Measurements from ENCODE around the gene RGS7.
A peak's percentile ranks its signal among the peaks of the same experiment; 100 is the strongest.

The RGS7 gene

GRCh38 chr1:240869071-240869470, 487.9 kb downstream of the RGS7 start:
- H3K4me3 ChIP-seq (replicated peaks; ENCODE audit: low read depth, low read length), result no peak overlapping the region
- TF ChIP-seq CTCF (IDR thresholded peaks at IDR 0.05; ENCODE audit: low read length, missing control alignments), result no peak
- no peak for DNase-seq (ENCODE audit: low read depth)

- no peak for DNase-seq (ENCODE audit: low read depth)
- TF ChIP-seq CTCF (IDR thresholded peaks at IDR 0.05; ENCODE audit: low read length, missing control alignments), result no peak
- H3K4me3 ChIP-seq (replicated peaks; ENCODE audit: low read depth, low read length), result no peak overlapping the region
Observed at GRCh38 chr1:240866724-240867123, 490.3 kb downstream of the RGS7 start.

GRCh38 chr1:240860023-240860422, 497.0 kb downstream of the RGS7 start:
- no peak for TF ChIP-seq CTCF (IDR thresholded peaks at IDR 0.05; ENCODE audit: low read length, missing control alignments)
- no peak for DNase-seq (ENCODE audit: low read depth)
- no peak overlapping the region for H3K4me3 ChIP-seq (replicated peaks; ENCODE audit: low read depth, low read length)

GRCh38 chr1:240854367-240854766, 502.6 kb downstream of the RGS7 start:
- H3K4me3 ChIP-seq (replicated peaks; ENCODE audit: low read depth, low read length), result no peak overlapping the region
- TF ChIP-seq CTCF (IDR thresholded peaks at IDR 0.05; ENCODE audit: low read length, missing control alignments), result no peak
- DNase-seq (ENCODE audit: low read depth), result peak; percentile 23

- H3K4me3 ChIP-seq (replicated peaks; ENCODE audit: low read depth, low read length), result no peak overlapping the region
- DNase-seq (ENCODE audit: low read depth), result no peak
- no peak for TF ChIP-seq CTCF (IDR thresholded peaks at IDR 0.05; ENCODE audit: low read length, missing control alignments)
Observed at GRCh38 chr1:240847325-240847724, 509.7 kb downstream of the RGS7 start.

DNA sequence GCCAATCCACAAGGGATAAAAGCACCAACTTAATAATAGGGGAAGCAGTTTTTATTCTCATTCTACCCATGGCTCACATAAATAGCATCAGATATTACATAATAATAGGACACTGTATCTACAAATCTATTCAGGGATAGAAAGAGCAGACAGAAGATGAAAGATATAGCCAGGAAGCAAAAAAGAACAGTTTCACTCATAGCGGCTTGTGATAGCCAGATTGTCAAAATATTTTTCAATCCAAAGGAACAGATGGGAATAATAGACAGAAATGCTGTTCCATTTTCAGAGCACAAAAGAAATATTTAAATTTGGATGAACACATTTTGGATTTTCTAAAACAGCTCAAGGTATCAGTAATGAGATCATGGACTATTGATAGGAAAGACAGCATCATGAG, 512.5 kb downstream of the RGS7 start:
- TF ChIP-seq CTCF (IDR thresholded peaks at IDR 0.05; ENCODE audit: low read length, missing control alignments), result no peak
- DNase-seq (ENCODE audit: low read depth), result no peak
- no peak overlapping the region for H3K4me3 ChIP-seq (replicated peaks; ENCODE audit: low read depth, low read length)

DNA sequence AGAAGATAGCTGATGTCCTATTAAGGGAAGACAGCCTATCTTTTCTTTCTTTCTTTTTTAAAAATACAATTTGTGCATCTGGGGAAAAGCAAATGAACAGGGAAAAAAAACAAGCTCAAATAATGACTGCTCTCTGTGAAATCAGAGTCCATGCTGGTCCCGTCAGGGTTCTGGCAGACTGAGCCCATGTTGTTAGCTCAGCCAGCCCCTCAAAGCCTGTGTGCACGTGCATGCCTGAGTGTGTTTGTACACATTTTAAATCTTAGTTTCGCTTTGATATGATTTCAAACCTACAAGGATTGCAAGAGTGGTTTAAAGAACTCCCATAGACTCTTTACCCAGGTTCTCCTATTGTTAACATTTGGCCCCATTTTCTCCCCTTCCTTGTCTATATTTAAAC, 513.2 kb downstream of the RGS7 start:
- DNase-seq (ENCODE audit: low read depth), result no peak
- H3K4me3 ChIP-seq (replicated peaks; ENCODE audit: low read depth, low read length), result no peak overlapping the region

More for the DNA sequence above, 513.2 kb downstream of the RGS7 start:
- no peak for TF ChIP-seq CTCF (IDR thresholded peaks at IDR 0.05; ENCODE audit: low read length, missing control alignments)

All from fibroblast of pulmonary artery (primary cell).